ENCODE measurements around the gene NTMT1. TPM values are rescaled to one million over a fixed set of nuclear protein-coding genes. Genes with fewer than 3 reads are reported as not detected.

Gene NTMT1
- total and polyA plus RNA-seq, 8 donors, result 1.7 to 68.4 (median 28.0) TPM

DNA sequence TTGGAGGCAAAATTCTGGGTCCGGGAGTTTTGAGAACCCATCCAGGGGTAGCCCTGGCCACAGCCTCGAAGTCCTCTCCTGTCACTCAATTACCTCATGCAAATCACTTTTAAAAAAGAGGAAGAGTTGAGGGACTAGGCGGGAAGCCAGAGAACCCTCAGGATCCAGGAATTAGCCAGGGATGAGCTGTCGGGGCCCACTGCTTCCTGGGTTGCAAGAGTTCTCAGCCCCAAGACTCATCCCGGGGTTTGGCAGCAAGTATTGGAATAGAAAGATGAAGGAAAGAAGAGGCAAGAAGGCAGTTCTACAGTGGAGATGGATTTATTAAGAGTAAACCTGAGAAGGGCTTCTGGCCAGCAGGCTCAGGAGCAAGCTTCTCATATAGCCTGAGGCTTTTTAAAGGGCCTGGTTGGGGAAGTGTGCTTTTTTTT lies 30.6 kb upstream of the NTMT1 start:
- TF ChIP-seq POLR2AphosphoS5 (IDR thresholded peaks at IDR 0.05), result no peak
- TF ChIP-seq EP300 (IDR thresholded peaks at IDR 0.05), result no peak
- TF ChIP-seq POLR2A (IDR thresholded peaks at IDR 0.05), result no peak
- TF ChIP-seq, protein P1, sequence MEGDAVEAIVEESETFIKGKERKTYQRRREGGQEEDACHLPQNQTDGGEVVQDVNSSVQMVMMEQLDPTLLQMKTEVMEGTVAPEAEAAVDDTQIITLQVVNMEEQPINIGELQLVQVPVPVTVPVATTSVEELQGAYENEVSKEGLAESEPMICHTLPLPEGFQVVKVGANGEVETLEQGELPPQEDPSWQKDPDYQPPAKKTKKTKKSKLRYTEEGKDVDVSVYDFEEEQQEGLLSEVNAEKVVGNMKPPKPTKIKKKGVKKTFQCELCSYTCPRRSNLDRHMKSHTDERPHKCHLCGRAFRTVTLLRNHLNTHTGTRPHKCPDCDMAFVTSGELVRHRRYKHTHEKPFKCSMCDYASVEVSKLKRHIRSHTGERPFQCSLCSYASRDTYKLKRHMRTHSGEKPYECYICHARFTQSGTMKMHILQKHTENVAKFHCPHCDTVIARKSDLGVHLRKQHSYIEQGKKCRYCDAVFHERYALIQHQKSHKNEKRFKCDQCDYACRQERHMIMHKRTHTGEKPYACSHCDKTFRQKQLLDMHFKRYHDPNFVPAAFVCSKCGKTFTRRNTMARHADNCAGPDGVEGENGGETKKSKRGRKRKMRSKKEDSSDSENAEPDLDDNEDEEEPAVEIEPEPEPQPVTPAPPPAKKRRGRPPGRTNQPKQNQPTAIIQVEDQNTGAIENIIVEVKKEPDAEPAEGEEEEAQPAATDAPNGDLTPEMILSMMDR (IDR thresholded peaks at IDR 0.05), result no peak

DNA sequence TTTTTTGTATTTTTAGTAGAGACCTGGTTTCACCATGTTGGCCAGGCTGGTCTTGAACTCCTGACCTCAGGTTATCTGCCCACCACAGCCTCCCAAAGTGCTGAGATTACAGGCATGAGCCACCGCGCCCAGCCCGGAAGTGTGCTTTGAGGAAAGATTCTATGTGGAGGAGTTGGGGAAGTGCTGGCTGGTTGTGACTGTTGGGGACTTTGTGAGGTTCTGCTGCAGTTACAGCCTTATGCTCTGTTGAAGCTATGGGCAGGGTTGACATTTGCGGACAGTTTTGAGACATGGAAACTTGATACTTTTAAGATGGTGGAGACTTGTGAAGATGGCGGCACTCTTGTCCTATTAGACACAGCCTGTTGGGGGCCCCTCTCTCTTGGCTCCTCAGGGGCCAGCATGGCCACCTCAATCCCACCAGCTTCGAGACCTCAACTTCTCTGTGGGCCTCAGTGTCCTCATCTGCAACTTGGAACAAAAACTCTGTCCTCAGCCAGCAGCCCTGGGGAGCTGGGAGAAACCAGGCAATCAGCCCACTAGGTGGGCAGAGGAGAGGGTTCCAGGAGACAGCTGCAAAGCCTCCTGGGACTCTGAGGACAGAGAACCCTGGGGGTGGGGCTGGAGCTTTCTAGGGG lies 29.9 kb upstream of the NTMT1 start:
- Histone ChIP-seq H3K36me3 (no peaks in the 10 kb centered on the region), H3K9me3 (no peaks in the 10 kb centered on the region), H3K4me1 (peaks cover 30 to 44% (median 36%) of the 10 kb centered on the region in 4 donors), H3K27ac (peak overlapping the region; percentile 86 to 94 (median 91)), H3K4me3 (peak overlapping the region in 1 of 4 donors; percentile 49), H3K27me3 (peaks cover 0 to 6% (median 0%) of the 10 kb centered on the region in 3 donors)
- TF ChIP-seq POLR2AphosphoS5 (IDR thresholded peaks at IDR 0.05), result no peak
- TF ChIP-seq EP300 (IDR thresholded peaks at IDR 0.05), result no peak
- TF ChIP-seq POLR2A (IDR thresholded peaks at IDR 0.05), result no peak
- TF ChIP-seq, protein P1 (IDR thresholded peaks at IDR 0.05), result no peak
- DNase-seq, result no peak
- WGBS, 5 donors, result 46 to 73% (median 56%) methylated on average over 6 of the region's 6 CpGs
- intact Hi-C loops (cut with DNase I; ENCODE audit: low total_unique reads), result no loop called here

More for the DNA sequence above, 30.6 kb upstream of the NTMT1 start:
- Histone ChIP-seq H3K27me3 (peaks cover 0 to 6% (median 0%) of the 10 kb centered on the region in 3 donors), H3K9me3 (no peaks in the 10 kb centered on the region), H3K36me3 (no peaks in the 10 kb centered on the region), H3K4me3 (no peak overlapping the region), H3K4me1 (peaks cover 30 to 44% (median 36%) of the 10 kb centered on the region in 4 donors), H3K27ac (peak overlapping the region in 3 of 5 donors; percentile 91 to 94 (median 91))
- intact Hi-C loops (cut with DNase I; ENCODE audit: low total_unique reads), result no loop called here
- no peak for DNase-seq
- WGBS, 5 donors, result 56 to 60% (median 57%) methylated on average over 5 of the region's 5 CpGs

DNA sequence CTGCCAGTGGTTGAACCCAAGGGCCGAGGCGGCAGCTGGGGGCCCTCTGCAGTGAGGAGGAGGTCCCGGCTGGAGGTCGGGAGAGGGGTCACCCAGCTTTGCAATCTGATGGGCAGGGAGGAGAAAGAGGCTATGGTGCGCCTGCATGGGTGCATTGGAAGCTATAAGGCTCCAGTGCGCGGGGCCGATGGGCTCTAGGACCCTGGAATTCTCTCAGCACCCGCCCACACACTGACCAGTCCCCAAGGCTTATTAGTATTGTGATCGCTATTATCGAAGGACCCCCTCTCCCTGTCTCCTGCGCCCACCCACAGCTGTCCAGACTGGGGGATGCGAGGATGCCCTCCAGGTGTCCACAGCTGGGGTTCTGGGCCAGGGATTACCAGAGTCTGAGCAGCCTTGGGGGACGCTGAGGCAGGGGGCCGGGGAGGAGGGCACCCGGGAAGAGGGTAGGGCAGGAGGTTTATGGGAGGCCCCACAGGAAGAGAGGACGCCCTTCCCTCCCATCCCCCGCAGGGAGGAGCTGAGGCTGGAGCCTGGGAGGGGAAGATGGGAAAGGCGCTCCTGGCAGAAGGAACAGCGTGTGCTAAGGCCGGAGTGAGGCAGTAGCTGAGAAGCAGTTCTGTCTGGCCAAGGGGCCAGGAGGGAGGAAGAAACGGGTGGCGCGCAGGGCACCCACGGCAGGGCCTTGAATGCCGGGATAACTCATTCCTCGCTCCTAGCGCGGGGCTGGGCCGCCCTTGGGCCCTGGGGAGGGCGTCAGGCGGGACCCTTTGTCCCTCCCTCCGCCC lies 29.2 kb upstream of the NTMT1 start:
- Histone ChIP-seq H3K27ac (peak overlapping the region; percentile 86 to 94 (median 91)), H3K9me3 (no peaks in the 10 kb centered on the region), H3K4me1 (peaks cover 30 to 44% (median 36%) of the 10 kb centered on the region in 4 donors), H3K4me3 (peak overlapping the region; percentile 37 to 49 (median 47)), H3K27me3 (peaks cover 0 to 6% (median 0%) of the 10 kb centered on the region in 3 donors), H3K36me3 (no peaks in the 10 kb centered on the region)
- DNase-seq, result peak; percentile 66 to 92
- intact Hi-C loops (cut with DNase I; ENCODE audit: low total_unique reads), result no loop called here
- 16 to 30% (median 22%) methylated on average over 20 to 33 of the region's 33 CpGs for WGBS, 5 donors
- TF ChIP-seq, protein P1 (IDR thresholded peaks at IDR 0.05), result no peak
- peak; percentile 17 for TF ChIP-seq EP300 (IDR thresholded peaks at IDR 0.05)
- TF ChIP-seq POLR2A (IDR thresholded peaks at IDR 0.05), result no peak
- TF ChIP-seq POLR2AphosphoS5 (IDR thresholded peaks at IDR 0.05), result peak; percentile 29 to 70 (median 60)

DNA sequence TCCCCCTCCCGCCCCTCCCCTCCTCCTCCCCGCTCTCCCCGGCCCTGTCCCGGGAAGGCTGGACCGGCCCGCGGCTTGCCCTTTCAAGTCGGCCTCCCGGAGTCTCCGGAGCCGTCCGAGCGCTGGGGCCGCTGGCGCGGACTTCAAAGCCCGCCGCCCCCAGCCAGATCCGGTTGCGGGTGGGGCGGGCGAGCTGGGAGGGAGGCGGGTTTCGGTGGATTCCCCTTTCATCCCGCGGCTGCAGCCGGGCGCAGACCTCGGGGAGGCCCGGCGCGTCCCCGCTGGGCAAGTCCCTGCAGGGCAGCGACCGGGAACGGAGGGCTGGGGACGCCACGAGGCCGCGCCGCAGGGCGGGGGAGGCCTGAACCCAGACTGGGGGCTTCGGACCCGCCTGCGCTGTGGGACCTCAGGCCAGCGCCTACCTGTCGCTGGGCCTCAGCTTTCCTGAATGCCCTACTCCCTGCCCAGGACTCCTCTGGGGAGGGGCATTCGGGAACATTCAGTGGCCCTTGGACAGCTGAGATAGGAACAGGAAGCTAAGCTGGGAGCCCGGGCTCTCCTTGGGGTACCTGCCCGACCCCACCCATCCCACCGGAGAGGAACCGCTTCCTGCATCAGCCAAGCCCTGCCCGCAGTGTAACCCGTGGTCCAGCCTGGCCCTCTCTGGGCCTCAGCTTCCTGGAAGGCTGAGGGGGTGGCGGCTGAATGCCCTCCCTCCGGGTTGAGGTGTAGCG lies 28.4 kb upstream of the NTMT1 start:
- intact Hi-C loops (cut with DNase I; ENCODE audit: low total_unique reads), result no loop called here
- WGBS, 5 donors, result 2 to 23% (median 2%) methylated on average over 10 to 56 of the region's 57 CpGs
- Histone ChIP-seq H3K36me3 (no peaks in the 10 kb centered on the region), H3K4me3 (peak overlapping the region; percentile 37 to 49 (median 47)), H3K9me3 (no peaks in the 10 kb centered on the region), H3K27me3 (peaks cover 0 to 6% (median 0%) of the 10 kb centered on the region in 3 donors), H3K27ac (peak overlapping the region; percentile 86 to 94 (median 91)), H3K4me1 (peaks cover 30 to 44% (median 37%) of the 10 kb centered on the region in 4 donors)
- no peak for TF ChIP-seq POLR2A (IDR thresholded peaks at IDR 0.05)
- TF ChIP-seq POLR2AphosphoS5 (IDR thresholded peaks at IDR 0.05), result peak in 1 of 3 donors; percentile 45
- no peak for TF ChIP-seq EP300 (IDR thresholded peaks at IDR 0.05)
- peak; percentile 92 to 94 for DNase-seq
